Mammary epithelial cell (primary cell): ENCODE measurements around the gene SLC7A10.

ENCODE experiments used
- EZH2 ChIP-seq: IDR thresholded peaks from 2 replicates; pipeline ENCODE4 v1.6.1; 2012; ENCODE audit warnings: low read length, inconsistent platforms, borderline replicate concordance
- TF ChIP-seq, protein P1 (sequence below), 2 donors: IDR thresholded peaks in 1 of 2; conservative IDR thresholded peaks in 1 of 2; 2 replicates each; pipeline ENCODE4 v1.5.1; 2011 to 2012; ENCODE audit warnings: inconsistent platforms in 2 of 2, low read length in 2 of 2, mild to moderate bottlenecking in 2 of 2, control low read depth in 1 of 2, low read depth in 1 of 2; ENCODE audit not compliant: insufficient read depth in 1 of 2; ENCODE audit errors: extremely low read depth in 1 of 2

DNA sequence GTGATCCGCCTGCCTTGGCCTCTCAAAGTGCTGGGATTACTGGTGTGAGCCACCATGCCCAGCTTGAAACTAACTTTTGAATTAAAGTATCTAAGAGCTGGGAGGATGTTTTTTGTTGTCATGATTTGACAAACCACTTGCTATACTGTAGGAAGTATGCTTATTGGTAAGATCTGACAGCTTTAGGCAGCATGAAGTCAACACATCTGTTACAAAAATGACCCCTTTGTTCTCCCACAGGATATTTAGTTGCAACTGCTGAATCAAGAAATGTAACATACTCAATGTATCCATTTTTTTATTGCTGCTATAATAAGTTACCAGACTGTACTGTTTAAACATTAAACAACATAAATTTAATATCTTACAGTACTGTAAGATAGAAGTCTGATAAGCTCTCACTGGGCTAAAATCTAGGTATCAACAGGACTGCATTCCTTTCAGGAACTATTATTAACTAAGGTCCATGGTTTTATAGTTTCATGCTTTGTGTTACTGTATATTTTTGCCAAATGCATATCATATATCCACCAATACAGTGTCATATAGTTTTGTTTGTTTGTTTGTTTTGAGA lies 54.3 kb downstream of the SLC7A10 start:
- TF ChIP-seq, protein P1, sequence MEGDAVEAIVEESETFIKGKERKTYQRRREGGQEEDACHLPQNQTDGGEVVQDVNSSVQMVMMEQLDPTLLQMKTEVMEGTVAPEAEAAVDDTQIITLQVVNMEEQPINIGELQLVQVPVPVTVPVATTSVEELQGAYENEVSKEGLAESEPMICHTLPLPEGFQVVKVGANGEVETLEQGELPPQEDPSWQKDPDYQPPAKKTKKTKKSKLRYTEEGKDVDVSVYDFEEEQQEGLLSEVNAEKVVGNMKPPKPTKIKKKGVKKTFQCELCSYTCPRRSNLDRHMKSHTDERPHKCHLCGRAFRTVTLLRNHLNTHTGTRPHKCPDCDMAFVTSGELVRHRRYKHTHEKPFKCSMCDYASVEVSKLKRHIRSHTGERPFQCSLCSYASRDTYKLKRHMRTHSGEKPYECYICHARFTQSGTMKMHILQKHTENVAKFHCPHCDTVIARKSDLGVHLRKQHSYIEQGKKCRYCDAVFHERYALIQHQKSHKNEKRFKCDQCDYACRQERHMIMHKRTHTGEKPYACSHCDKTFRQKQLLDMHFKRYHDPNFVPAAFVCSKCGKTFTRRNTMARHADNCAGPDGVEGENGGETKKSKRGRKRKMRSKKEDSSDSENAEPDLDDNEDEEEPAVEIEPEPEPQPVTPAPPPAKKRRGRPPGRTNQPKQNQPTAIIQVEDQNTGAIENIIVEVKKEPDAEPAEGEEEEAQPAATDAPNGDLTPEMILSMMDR (conservative IDR thresholded peaks at IDR 0.05 in 1 of 2, IDR thresholded peaks at IDR 0.05 in 1 of 2; ENCODE audit: extremely low read depth in 1 of 2, insufficient read depth in 1 of 2, low read depth in 1 of 2, low read length in 2 of 2): no peak
- TF ChIP-seq EZH2: no peak
